K562 (cell line): ENCODE measurements around the gene BTBD18. TPM values are rescaled to one million over a fixed set of nuclear protein-coding genes. Genes with fewer than 3 reads are reported as not detected.
A peak's percentile ranks its signal among the peaks of the same experiment; 100 is the strongest.

Source experiments
- ATAC-seq: fragments of 200-7000 bp; cut with Tn5 transposase; 3 replicates; pipeline ENCODE4 v1.9.1; 2020; ENCODE audit warnings: moderate library complexity
- BruUV-seq: library from RNA; stranded (reverse); fragments of 400-500 nt; replicated peaks from 2 replicates; lab custom pipeline; 2021; lab: Mats Ljungman, UMichigan
- CTCF ChIA-PET: fragments of 300-600 bp; formaldehyde crosslinking; extraction: SDS; loops from one replicate; lab custom pipeline; 2021; ENCODE audit warnings: low intra/inter-chr PET ratio; lab: Yijun Ruan, JAX
- POLR2A ChIA-PET: fragments of 300-600, 350-650 bp; sonication (Branson Sonifier 250); formaldehyde crosslinking; extraction: SDS; loops from one replicate; lab custom pipeline; 2021; ENCODE audit warnings: antibody characterized with exemption, inconsistent platforms; lab: Yijun Ruan, JAX
- DNase-seq, 4 experiments: peaks; one replicate each; pipeline versions ENCODE4 v3.0.0 to v3.0.0-alpha.2; 2011 to 2018; ENCODE audit warnings: low spot score in 3 of 4, mixed read lengths in 3 of 4; ENCODE audit errors: extremely low read depth in 1 of 4
- FAIRE-seq: peaks from 2 replicates; lab custom pipeline; 2011; peaks lifted over from hg19 to GRCh38; lab: Jason Lieb, UNC
- H2AFZ ChIP-seq: 2 replicates; pipeline ENCODE4 v1.6.0; 2011; ENCODE audit warnings: low read depth, low read length, control low read depth, inconsistent platforms
- H3K27ac ChIP-seq: fragments of 200-600 bp; 3 replicates; pipeline ENCODE4 v1.8.0; 2011; ENCODE audit warnings: low read depth, mild to moderate bottlenecking, control low read depth, inconsistent platforms, low read length, moderate library complexity, mixed read lengths; ENCODE audit errors: extremely low read depth
- H3K27me3 ChIP-seq, 2 experiments: fragments of 300-600 bp in 1 of 2; 2 replicates in 1 of 2; 3 replicates in 1 of 2; pipeline versions ENCODE4 v1.6.0 to v1.8.0; 2011; ENCODE audit warnings: inconsistent platforms in 2 of 2, low read length in 2 of 2, mild to moderate bottlenecking in 1 of 2, mixed read lengths in 1 of 2, moderate library complexity in 1 of 2; ENCODE audit not compliant: control insufficient read depth in 2 of 2, insufficient read depth in 2 of 2
- H3K36me3 ChIP-seq: fragments of 300-600 bp; 3 replicates; pipeline ENCODE4 v1.8.0; 2011; ENCODE audit warnings: mild to moderate bottlenecking, low read length, inconsistent platforms; ENCODE audit not compliant: control insufficient read depth, insufficient read depth
- H3K4me1 ChIP-seq, 2 experiments: fragments of 200-600 bp in 1 of 2; replicated peaks in 1 of 2; 2 replicates in 1 of 2; 3 replicates in 1 of 2; pipeline versions ENCODE4 v1.5.1 to v1.8.0; 2011; ENCODE audit warnings: inconsistent platforms in 2 of 2, low read length in 2 of 2, mild to moderate bottlenecking in 1 of 2, mixed read lengths in 1 of 2, moderate library complexity in 1 of 2; ENCODE audit not compliant: control insufficient read depth in 2 of 2, insufficient read depth in 2 of 2
- H3K4me2 ChIP-seq: 2 replicates; pipeline ENCODE4 v1.6.1; 2011; ENCODE audit warnings: low read length, control low read depth, inconsistent platforms, mixed read lengths; ENCODE audit not compliant: insufficient read depth
- H3K4me3 ChIP-seq: fragments of 200-600 bp; sonication (generic), shearing (Covaris generic); 2 replicates; pipeline ENCODE4 v1.5.1; 2016; ENCODE audit warnings: control low read depth, inconsistent platforms
- H3K79me2 ChIP-seq: fragments of 200-600 bp; 3 replicates; pipeline ENCODE4 v1.8.0; 2011; ENCODE audit warnings: low read length, inconsistent platforms; ENCODE audit not compliant: control insufficient read depth, insufficient read depth
- H3K9ac ChIP-seq, 2 experiments: 2 replicates each; pipeline versions ENCODE4 v1.6.0 to v1.6.1; 2011; ENCODE audit warnings: low read depth in 2 of 2, low read length in 2 of 2, control low read depth in 1 of 2, inconsistent platforms in 1 of 2, mild to moderate bottlenecking in 1 of 2, mixed read lengths in 1 of 2; ENCODE audit not compliant: insufficient read depth in 1 of 2
- H3K9me1 ChIP-seq: one replicate; pipeline ENCODE4 v1.6.0; 2011; ENCODE audit warnings: inconsistent platforms, mild to moderate bottlenecking, low read length, moderate library complexity; ENCODE audit not compliant: control insufficient read depth, insufficient read depth
- H3K9me3 ChIP-seq: replicated peaks from 2 replicates; pipeline ENCODE4 v1.5.1; 2011; ENCODE audit warnings: low read depth, low read length, inconsistent platforms; ENCODE audit not compliant: control insufficient read depth, insufficient read depth
- H4K20me1 ChIP-seq: replicated peaks from 2 replicates; pipeline ENCODE4 v1.6.1; 2011; ENCODE audit warnings: low read length, inconsistent platforms, mixed read lengths; ENCODE audit not compliant: control insufficient read depth, insufficient read depth
- BACH1 ChIP-seq: fragments of 200-800 bp; sonication (Bioruptor generic); IDR thresholded peaks from 2 replicates; pipeline ENCODE4 v1.6.1; 2016; ENCODE audit warnings: missing genetic modification characterization, missing compliant biosample characterization
- CAMTA2 ChIP-seq: fragments of 250-450 bp; sonication (Bioruptor Pico); conservative IDR thresholded peaks from 2 replicates; pipeline ENCODE4 v1.5.1; 2022
- GABPB2 ChIP-seq: fragments of 250-450 bp; sonication (Bioruptor Pico); conservative IDR thresholded peaks from 2 replicates; pipeline ENCODE4 v1.5.1; 2021; ENCODE audit warnings: mild to moderate bottlenecking
- GTF2B ChIP-seq: IDR thresholded peaks from 2 replicates; pipeline ENCODE4 v1.6.1; 2011; ENCODE audit not compliant: insufficient read length; ENCODE audit errors: extremely low read depth
- HDGF ChIP-seq: fragments of 450-650 bp; IDR thresholded peaks from 2 replicates; pipeline ENCODE4 v1.6.1; 2016
- MAFG ChIP-seq: fragments of 450-650 bp; conservative IDR thresholded peaks from 2 replicates; pipeline ENCODE4 v1.6.1; 2016; ENCODE audit warnings: missing genetic modification characterization, missing compliant biosample characterization
- PBX2 ChIP-seq, 2 experiments: IDR thresholded peaks in 1 of 2; conservative IDR thresholded peaks in 1 of 2; 2 replicates each; pipeline ENCODE4 v1.6.1; 2016; ENCODE audit warnings: low read depth in 2 of 2, mild to moderate bottlenecking in 1 of 2, missing compliant biosample characterization in 1 of 2, missing genetic modification characterization in 1 of 2, moderate library complexity in 1 of 2
- RFX7 ChIP-seq: fragments of 250-450 bp; sonication (Bioruptor Pico); IDR thresholded peaks from 2 replicates; pipeline ENCODE4 v1.5.1; 2021; ENCODE audit warnings: mild to moderate bottlenecking
- VEZF1 ChIP-seq: fragments of 200-800 bp; sonication (Bioruptor generic); IDR thresholded peaks from 2 replicates; pipeline ENCODE4 v1.6.1; 2017; ENCODE audit warnings: missing genetic modification characterization, missing compliant biosample characterization
- ZBTB8A ChIP-seq: fragments of 450-650 bp; IDR thresholded peaks from 2 replicates; pipeline ENCODE4 v1.6.1; 2018; ENCODE audit warnings: mild to moderate bottlenecking, moderate library complexity; ENCODE audit not compliant: partially characterized antibody
- ZFP1 ChIP-seq: fragments of 450-650 bp; formaldehyde crosslinking; IDR thresholded peaks from 2 replicates; pipeline ENCODE4 v1.4.0; 2020; ENCODE audit warnings: mild to moderate bottlenecking, mixed read lengths
- ZFPM2 ChIP-seq: fragments of 250-450 bp; sonication (Bioruptor Pico); IDR thresholded peaks from 2 replicates; pipeline ENCODE4 v1.5.1; 2022; ENCODE audit warnings: mild to moderate bottlenecking
- ZNF24 ChIP-seq: fragments of 450-650 bp; IDR thresholded peaks from 2 replicates; pipeline ENCODE4 v1.6.1; 2016
- ZNF253 ChIP-seq: fragments of 250-450 bp; sonication (Bioruptor Pico); conservative IDR thresholded peaks from 2 replicates; pipeline ENCODE4 v1.6.1; 2021; ENCODE audit warnings: mild to moderate bottlenecking
- ZNF316 ChIP-seq: fragments of 450-650 bp; IDR thresholded peaks from 2 replicates; pipeline ENCODE4 v1.6.1; 2016
- ZNF512 ChIP-seq: IDR thresholded peaks from 2 replicates; pipeline ENCODE4 v1.6.1; 2016; ENCODE audit warnings: missing genetic modification characterization, missing compliant biosample characterization
- WGBS: fragments of 100-300 bp; shearing (Covaris generic); methylation state at CpG from one replicate; pipeline ENCODE4 v1.1.6; 2016; ENCODE audit warnings: low coverage, mixed read lengths; ENCODE audit not compliant: insufficient coverage; ENCODE audit errors: missing lambda C conversion rate; 5-methylcytosine and 5-hydroxymethylcytosine counted together
- in situ Hi-C: fragments of 300-500 bp; cut with MboI; formaldehyde crosslinking; loops from 4 replicates; pipeline ENCODE4 v1.15.0; 2018; ENCODE audit warnings: inconsistent platforms, mixed read lengths
- intact Hi-C: fragments of 100-400 bp; cut with micrococcal nuclease; formaldehyde crosslinking; loops from 2 replicates; pipeline ENCODE4 v1.14.2; 2022
- polyA plus RNA-seq, 8 experiments: library from polyadenylated mRNA; depleted of rRNA in 4 of 8; stranded (reverse) in 5 of 8; unstranded in 3 of 8; fragments of >200 nt; fragmentation: Nextera tagmentation in 2 of 8; fragmentation: Illumina TruSeq in 1 of 8; extraction: Ambion mirVana in 2 of 8; extraction: Trizol in 1 of 8; gene quantifications; 2 replicates each; pipeline versions ENCODE4 v1.2.1 to v1.2.3, GENCODE V29; 2011 to 2014; ENCODE audit warnings: inconsistent platforms in 1 of 8, missing spikeins in 1 of 8
- total RNA-seq, 7 experiments: library from RNA; depleted of rRNA in 6 of 7; stranded (reverse); fragments of >200 nt in 6 of 7; fragmentation: Illumina TruSeq in 2 of 7; extraction: Trizol in 2 of 7; gene quantifications; 2 replicates each; pipeline versions ENCODE4 v1.2.1 to v1.2.3, GENCODE V29; 2011 to 2021; ENCODE audit warnings: low replicate concordance in 1 of 7

Gene BTBD18
- total and polyA plus RNA-seq, 9 of the 15 experiments (the other 6 are each of a cell fraction or from before 2014, with no cell fraction given), result 0.06 TPM; not detected in 8

GRCh38 chr11:57800444-57801182, 49.0 kb upstream of the BTBD18 start:
- peak; percentile 89 for FAIRE-seq
- ChIA-PET POLR2A (interaction anchor here (0.7 to 2.4 kb wide), 9 partner anchors 9 to 153 kb away, joined by 3 to 7 read pairs (median 4); partner anchors contain the start of gene SELENOH), CTCF (interaction anchor here (0.6 to 1.4 kb wide), 9 partner anchors 40 to 257 kb away, joined by 3 to 7 read pairs (median 5); partner anchors contain the start of genes BTBD18, CTNND1 and UBE2L6)
- intact Hi-C loops, result loop anchor here (1.0 to 10.0 kb wide), 4 partner anchors 49 to 236 kb away; partner anchors contain the start of genes BTBD18, MED19, TMX2 and UBE2L6
- H3K27me3 ChIP-seq, result no peaks in the 10 kb centered on the region
- peak; percentile 70 to 73 (median 71) for DNase-seq
- no peak overlapping the region; the same call in 2 of the 3 replicates for H3K27ac ChIP-seq
- no peak overlapping the region for H3K4me2 ChIP-seq
- H3K36me3 ChIP-seq, result peaks cover 66% of the 10 kb centered on the region
- no peak overlapping the region for H2AFZ ChIP-seq
- H3K9ac ChIP-seq, result no peak overlapping the region
- H3K4me3 ChIP-seq, result no peak overlapping the region
- peak; percentile 86 for ATAC-seq
- no TSS peak for BruUV-seq
- H3K79me2 ChIP-seq, result peaks cover 23% of the 10 kb centered on the region
- H3K4me1 ChIP-seq, result peaks cover 0 to 19% of the 10 kb centered on the region in 2 experiments; a peak in 3 of 5 replicates
- H4K20me1 ChIP-seq, result no peaks in the 10 kb centered on the region; the same call in 1 of the 2 replicates
- H3K9me1 ChIP-seq, result no peaks in the 10 kb centered on the region
- H3K9me3 ChIP-seq, result no peaks in the 10 kb centered on the region
- 56% methylated on average over 4 of the region's 4 CpGs for WGBS
- in situ Hi-C loops, result loop anchor here (10.0 to 25.0 kb wide), 2 partner anchors 136 to 712 kb away; partner anchors contain the start of genes OR5B21 and ZDHHC5
- no peak for TF ChIP-seq RFX7
- TF ChIP-seq ZFPM2 (CRISPR knock-in tag), result no peak
- TF ChIP-seq MAFG (tag), result no peak
- TF ChIP-seq ZNF253, result no peak
- TF ChIP-seq ZNF24, result no peak
- no peak for TF ChIP-seq CAMTA2 (CRISPR knock-in tag)
- TF ChIP-seq ZNF316, result no peak
- TF ChIP-seq ZBTB8A, result no peak
- no peak for TF ChIP-seq ZFP1 (CRISPR knock-in tag)
- no peak for TF ChIP-seq VEZF1
- no peak for TF ChIP-seq HDGF
- no peak for TF ChIP-seq ZNF512 (tag)
- TF ChIP-seq GABPB2, result no peak
- no peak for TF ChIP-seq BACH1 (tag)
- no peak for TF ChIP-seq PBX2 (CRISPR knock-in tag; IDR thresholded peaks at IDR 0.05; ENCODE audit: low read depth)
- peak; percentile 41; the same call in 1 of the 2 replicates for TF ChIP-seq PBX2 (tag; conservative IDR thresholded peaks at IDR 0.05; ENCODE audit: low read depth)
- TF ChIP-seq GTF2B, result no peak
